GM18873 (cell line): ENCODE data around the gene NHSL1.

ENCODE experiments used
- ATAC-seq: cut with Tn5 transposase; IDR thresholded peaks from one replicate; pipeline ENCODE4 v1.9.1; 2021; ENCODE audit warnings: mild to moderate bottlenecking, moderate library complexity, moderate number of reproducible peaks; ENCODE audit not compliant: unreplicated experiment, low FRiP score

The NHSL1 gene, protein sequence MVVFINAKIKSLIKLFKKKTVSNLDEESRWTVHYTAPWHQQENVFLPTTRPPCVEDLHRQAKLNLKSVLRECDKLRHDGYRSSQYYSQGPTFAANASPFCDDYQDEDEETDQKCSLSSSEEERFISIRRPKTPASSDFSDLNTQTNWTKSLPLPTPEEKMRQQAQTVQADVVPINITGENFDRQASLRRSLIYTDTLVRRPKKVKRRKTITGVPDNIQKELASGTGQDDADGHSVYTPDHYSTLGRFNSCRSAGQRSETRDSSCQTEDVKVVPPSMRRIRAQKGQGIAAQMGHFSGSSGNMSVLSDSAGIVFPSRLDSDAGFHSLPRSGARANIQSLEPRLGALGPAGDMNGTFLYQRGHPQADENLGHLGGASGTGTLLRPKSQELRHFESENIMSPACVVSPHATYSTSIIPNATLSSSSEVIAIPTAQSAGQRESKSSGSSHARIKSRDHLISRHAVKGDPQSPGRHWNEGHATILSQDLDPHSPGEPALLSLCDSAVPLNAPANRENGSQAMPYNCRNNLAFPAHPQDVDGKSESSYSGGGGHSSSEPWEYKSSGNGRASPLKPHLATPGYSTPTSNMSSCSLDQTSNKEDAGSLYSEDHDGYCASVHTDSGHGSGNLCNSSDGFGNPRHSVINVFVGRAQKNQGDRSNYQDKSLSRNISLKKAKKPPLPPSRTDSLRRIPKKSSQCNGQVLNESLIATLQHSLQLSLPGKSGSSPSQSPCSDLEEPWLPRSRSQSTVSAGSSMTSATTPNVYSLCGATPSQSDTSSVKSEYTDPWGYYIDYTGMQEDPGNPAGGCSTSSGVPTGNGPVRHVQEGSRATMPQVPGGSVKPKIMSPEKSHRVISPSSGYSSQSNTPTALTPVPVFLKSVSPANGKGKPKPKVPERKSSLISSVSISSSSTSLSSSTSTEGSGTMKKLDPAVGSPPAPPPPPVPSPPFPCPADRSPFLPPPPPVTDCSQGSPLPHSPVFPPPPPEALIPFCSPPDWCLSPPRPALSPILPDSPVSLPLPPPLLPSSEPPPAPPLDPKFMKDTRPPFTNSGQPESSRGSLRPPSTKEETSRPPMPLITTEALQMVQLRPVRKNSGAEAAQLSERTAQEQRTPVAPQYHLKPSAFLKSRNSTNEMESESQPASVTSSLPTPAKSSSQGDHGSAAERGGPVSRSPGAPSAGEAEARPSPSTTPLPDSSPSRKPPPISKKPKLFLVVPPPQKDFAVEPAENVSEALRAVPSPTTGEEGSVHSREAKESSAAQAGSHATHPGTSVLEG (N-terminal part only)

DNA sequence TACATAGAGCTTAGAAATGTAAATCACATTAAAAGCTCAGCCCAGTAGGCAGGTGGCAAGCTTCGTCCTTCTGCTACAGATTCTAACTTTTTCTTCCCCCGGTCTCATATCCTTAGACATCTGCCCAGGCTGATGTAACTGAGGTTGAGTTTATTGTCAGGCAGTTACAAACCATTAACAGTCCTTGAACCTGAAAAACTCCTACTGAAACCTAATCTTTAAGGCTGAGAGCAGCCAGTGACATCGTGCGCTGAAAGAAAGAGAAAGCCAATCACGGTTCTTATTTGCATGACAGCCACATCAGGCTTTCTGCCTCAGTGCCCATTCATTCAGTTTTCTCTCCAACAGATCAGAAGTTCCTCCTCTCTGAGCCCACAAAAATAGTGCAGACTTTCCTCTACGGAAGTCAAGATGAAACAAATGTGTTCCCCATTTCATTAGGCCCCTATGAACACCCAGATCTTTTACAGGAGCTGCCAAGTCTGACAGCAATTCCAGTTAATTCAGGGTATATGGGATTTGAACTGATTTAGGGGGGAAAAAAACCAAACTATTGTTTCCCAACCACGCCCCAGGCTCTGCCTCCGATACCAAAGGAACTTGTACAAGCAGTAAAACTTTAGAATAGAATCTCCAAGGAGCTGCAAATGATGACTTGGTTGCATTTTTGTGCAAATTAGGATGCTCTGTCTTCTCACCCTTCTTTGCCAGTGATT, at the start of gene NHSL1:
TSS of gene NHSL1 (minus strand) at position 192 of the 716 bp plus-strand sequence. CDS start 204 bp downstream, outside the sequence.
- peak; percentile 78 for ATAC-seq

DNA sequence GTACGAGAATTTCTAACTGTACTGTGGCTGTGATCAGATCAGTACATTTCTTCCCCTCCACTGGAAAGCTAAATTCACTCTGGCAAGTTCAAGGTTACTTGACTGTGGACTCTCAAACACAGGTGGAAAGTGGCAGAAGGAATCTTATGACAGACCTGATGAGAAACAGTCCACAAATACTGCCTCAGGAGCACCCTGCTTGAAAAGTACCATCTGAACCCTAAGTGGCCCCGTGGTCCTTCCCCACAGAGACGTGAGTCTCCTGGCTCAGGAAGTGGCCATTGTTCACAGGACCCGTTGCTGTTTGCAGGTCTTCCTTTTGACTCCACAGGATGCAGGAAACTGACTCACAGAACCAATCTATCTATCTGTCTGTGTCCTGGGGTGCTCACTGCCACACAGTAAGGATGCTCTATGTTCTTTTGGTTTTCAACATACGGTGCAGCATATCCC, 47.5 kb upstream of the NHSL1 start:
- no peak for ATAC-seq

DNA sequence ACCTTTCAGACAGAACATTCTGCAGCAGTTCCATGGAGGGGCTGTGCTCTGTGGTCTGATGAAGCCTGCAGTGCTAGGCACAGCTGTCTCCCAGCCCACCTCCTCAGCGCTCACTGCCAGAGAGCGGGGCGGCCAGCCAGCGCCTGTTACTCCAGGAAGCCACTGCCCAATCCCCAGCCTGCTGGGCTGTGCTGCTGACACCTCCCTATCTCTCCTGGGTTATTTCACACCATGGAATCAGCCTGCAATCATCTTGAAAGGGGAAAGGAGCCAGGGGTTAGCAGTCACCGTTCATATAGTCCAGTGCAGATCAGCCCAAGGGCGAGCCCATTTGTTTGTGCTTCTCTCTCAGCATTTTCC, 46.3 kb upstream of the NHSL1 start:
- ATAC-seq = no peak

DNA sequence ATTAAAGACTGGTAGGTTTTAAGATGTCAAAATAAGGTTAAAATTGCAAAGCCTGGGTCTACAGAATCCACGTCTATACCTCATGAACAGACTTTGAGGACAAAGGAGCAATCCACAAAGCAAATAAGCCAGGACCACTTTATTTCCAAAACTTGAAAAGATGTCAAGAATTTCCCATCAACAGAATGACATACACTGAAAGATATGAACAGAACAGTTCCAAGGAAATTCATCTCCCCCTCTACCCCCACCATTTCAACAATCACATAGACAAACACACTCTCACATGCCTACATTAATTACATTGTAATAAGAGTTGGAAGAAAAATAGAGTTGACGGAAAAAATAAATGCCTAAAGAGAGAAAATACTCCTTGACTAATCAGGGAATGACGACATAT, 45.2 kb upstream of the NHSL1 start:
- ATAC-seq = no peak

DNA sequence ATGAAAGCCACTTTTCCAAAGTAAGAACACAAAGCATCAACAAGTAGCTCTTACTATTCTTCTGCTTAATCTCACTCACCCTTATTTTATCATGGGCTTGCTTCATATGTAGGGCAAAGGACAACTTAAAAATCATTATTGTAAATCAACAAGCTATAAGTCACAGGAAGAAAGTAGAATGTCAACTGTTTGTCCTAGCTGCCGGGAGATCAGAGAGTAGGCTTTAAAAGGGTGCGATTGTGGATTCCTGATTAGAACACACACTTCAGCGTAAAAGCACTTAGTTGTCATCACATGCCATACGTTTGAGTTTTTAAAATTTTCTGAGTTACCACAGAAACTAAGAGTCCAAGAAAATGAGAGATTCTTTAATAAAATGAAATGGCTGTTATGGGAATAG, 44.4 kb upstream of the NHSL1 start:
- ATAC-seq = no peak

DNA sequence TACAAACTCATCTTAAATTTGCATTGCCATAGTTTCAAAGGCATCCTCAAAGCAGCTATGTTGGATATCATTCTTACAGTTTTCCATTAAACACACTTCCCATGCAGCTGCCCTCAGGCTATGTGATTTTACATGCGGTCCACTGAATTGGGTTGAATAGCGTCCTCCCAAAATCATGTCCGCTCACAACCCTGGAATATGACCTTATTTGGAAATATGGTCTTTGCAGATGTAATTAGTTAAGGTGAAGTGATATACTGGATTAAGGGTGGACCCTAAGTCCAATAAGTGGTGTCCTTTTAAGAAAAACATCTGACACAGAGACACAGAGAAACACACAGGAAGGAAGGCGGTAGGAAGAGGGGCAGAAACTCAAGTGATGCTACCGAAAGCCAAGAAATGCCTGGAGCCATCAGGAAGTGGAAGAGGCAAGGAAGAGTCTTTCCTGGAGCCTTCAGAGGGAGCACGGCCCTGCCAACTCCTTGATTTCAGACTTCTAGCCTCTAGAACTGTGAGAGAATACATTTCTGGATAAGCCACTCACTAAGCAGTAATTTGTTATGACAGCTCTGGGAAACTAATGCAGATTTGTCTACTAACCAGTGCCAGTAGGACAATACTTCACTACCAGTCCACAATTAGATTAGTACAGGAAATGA, 42.7 kb upstream of the NHSL1 start:
- ATAC-seq = no peak

DNA sequence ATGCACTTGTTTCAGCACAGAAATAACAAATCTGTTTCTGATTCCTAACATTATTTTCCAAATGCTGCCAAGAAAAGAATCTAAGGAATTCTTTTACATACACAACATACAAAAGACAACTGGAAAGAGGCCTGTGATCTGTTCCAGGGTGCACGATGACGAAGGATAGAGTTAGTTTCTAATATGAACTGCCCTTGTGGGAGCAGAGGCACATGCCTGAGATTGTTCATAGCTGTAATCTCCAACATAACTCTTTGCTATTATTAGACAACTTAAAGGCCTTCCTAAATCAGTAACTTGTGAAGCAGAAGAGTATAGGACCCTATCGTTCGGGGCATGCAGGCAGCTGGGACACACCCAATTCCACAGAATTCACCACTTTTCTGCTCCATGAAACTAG, 41.2 kb upstream of the NHSL1 start:
- ATAC-seq = no peak

DNA sequence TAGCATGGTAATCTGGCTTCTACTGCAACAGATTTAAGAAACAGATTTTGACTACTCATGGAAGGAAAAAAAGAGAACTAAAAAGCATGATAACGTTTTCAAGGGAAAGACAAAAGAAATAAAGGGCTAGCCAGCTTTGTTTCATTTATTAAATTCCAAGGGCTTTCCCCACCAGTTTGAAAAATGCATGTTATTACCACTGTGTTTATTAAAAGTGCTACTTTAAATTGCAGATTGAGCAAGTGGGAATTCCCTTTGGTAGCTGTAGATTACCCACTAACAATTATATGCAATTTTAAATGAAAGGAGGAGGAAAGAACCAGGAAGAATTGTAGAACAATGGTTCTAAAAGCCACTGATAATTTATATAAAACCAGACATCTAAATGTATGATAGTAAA, 40.6 kb upstream of the NHSL1 start:
- ATAC-seq = no peak

DNA sequence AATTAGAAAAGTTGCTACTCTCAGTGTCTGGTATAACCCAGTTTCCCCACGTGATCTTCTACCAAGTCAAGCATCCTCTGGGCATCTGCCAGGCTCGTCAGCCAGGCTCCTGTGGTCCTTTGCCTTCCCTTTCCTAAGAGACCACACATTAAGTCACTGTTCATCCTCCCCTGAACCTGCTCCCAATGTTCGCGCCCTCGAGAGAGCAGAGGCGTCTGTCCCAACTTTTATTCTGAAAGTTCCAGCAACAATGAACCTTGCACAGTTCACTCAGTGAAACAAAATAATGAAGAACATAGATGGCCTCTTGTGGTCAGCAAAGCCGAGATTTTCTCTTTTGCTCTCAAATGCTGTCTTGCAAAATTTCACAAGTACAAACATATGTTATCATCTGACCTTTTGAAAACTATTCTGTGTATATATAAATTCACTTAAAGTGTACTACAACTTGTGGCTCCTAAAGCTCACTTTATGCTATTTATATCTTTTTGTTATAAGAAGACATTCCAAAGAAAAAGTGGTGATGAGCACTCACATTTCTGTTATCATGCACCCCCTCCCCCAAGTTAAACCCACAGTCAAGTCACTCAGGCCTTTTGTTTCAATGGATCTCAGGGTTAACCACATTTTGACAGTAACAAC, 39.2 kb upstream of the NHSL1 start:
- ATAC-seq = no peak

DNA sequence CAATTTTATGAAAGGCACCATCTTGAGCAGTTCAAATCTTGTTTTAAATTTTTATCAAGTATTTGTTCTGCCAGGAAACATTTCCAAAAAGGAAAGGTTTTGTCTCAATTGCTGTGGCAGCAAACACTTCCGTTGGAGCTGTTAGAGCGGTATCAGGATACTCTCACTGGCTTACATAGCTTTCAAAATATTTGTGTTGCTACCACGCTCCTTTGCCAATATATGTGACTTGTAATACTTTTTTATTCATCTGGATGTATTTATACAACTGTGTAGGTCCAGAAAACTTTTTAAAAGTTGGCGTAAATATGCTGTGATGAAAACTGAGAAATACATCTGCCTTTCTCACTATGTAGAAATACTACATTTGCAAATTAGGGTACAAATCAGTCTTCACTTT, 37.8 kb upstream of the NHSL1 start:
- ATAC-seq = no peak

DNA sequence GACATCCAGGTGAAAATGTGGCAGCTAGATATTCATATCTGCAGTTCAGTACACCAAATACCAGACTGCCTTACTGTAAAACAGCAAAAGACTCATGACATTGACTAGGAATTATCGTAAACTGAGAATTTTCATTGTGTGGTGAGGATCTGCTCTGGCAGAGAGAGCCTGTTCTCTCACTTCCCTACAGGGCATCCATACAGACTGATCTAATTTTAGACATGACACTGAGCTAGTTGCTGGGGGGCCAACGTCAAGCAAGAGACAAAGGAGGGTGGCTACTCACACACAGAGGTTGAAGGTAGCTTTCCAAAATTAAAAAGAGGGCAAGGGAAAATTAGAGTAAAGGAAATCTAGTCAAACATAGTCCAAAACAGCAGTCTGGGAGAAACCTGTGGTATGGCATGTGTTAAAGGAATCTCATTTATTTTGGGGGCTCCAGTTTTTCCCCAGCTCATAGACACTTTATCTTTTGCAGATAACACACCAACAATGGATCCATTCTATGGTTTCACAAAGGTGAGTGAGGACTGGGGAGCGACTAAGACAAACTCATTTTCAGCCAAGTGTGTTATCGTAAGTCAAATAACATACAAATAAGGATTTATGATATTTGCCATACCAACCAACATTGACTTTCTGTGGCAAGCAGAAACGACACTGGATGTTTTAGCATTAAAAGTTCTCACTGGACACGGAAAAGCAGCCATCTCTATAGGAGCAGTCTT, 36.6 kb upstream of the NHSL1 start:
- ATAC-seq = no peak

DNA sequence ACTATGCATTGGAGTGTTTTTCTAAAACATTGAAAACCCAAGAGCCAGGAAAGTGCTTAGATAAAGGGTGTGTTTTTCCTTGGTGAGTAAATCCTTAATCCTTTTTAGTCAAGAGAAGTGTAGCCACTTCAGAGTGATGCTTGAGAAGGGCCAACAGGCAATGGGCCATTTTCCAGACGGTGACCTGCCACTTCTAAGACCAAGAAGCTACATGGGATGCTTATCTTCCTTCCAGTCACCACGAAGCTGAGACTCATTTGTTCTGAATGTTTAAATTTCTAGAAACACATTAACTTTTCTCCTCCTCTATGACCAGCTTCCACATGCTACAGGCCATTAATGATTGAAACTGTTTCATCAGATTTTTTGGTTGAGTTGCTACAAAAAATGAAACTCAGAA, 34.4 kb upstream of the NHSL1 start:
- no peak for ATAC-seq

DNA sequence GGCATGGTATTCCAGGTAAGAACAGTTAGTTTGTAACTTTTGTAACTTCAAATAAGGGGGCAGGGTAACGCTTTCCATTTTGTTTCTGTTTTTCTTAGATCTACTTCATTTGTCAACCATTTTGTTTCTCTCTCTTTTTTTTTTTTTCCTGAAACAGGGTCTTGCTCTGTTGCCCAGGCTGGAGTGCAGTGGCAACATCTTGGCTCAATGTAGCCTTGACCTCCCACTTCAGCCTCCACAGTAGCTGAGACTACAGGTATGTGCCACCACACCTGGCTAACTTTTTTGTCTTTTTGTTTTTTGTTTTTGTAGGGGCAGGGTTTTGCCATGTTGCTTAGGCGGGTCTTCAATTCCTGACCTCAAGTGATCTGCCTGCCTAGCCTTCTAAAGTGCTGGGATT, 32.1 kb upstream of the NHSL1 start:
- no peak for ATAC-seq

DNA sequence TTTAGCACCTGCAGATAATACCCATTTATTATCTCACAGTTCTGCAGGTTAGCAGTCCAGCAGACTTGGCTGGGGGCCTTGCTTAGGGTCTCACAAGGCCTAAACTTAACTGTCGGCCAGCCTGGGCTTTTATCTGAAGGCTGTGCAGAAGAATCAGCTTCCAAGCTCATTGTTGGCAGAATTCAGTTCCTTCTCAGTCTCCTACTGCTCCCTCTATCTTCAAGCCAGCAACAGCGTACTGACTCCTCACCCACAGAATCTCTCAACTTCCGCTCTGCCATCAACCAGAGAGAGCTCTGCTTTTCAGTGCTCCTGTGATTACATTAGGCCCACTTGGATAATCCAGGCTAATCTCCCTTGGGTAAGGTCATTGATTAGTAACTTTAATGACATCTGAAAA, 30.2 kb upstream of the NHSL1 start:
- ATAC-seq = no peak

DNA sequence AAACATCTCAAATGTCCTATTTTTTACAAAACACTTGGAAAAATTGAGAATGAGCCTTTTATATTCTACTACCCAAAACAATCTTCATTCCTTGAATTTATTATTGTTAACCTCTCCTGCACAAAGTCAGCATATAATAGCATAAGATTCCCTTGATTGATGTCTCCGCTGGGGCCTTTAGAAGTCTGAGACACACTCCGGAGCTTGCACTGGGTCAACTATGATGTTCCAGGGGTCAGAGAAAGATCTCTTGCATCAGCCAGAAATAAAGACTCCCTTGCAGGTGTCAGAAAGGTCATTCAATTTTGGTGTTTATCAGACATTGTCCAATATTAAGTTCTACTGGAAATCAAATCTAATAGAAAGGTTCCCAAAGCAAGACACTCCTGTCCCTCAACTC, 29.7 kb upstream of the NHSL1 start:
- ATAC-seq = no peak

DNA sequence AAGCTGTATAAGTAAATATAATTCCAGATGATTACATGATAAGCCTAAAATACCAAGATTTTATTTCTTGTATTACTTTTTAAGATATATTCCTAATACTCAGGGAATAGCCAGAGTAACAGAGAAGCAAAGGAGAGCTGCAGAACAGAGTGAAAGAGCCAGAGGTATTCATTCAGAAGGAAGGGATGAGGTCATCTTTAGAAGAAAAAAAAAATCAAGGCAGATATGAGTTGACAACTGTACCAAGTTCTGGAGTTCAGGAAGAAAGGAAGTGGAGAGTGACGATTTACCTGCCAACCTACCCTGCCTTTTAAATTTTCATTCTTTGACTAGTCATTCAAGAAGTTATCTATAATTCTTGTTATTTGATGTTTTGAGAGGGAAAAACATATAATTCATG, 28.8 kb upstream of the NHSL1 start:
- no peak for ATAC-seq

DNA sequence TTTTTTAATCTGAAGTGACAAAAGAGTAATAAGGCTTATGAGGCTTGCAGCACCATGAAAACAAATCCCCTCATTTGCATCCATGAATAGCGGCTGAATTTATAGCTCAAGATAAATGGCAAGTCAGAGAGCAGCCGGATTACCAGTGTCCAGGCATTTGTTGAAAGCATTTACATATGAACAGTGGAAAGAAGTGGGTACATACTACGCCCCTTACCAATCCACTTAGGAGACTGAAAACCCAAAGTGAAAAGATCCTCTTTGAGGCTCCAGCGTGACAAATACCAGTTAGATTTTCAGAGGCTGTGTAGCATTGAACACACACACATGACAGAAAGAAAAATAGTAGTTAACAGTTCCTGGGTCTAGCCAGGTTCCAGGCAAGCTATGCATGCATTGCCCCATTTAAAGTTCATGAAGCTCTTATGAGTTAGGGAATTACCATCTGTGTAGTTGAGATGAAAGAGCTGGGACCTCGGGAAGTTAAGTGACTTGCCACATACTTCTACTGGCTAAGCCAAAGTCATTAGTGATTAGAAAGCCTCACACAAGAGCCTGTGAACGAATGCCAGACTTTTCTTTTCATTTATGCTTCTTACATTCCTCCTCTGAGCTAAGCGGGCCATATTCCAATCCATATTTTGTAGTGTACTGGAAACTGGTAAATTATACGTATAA, 28.3 kb upstream of the NHSL1 start:
- no peak for ATAC-seq

DNA sequence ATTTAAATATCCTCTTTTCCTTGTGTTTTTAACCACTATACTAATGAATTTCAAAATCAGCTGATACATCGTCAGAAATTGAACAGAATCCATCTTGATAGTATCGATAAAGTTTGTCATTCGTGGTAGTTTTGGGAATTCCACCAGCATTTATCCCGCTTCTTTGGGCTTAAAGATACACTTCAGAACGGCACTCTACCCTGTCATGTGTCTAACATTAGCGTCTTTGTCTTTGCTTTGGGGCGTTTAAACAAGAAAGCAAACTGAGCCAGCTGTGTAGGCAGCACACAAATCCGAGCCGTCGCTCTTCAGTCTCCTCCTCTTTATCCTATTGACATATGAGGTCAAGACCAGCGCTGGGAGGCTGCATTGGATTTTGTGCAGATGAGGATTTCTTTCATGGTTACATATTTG, 27.5 kb upstream of the NHSL1 start:
- ATAC-seq = no peak
